Measurements from ENCODE around the gene ZNF618. TPM values are rescaled to one million over a fixed set of nuclear protein-coding genes. Genes with fewer than 3 reads are reported as not detected.
A peak's percentile ranks its signal among the peaks of the same experiment; 100 is the strongest.

The ZNF618 gene
- total RNA-seq, 1 donor from 2014 or later: 7.4 TPM

- Histone ChIP-seq H3K4me1 (peaks cover 3% of the 10 kb centered on the region), H3K4me3 (no peak overlapping the region), H3K27ac (no peak overlapping the region), H3K27me3 (no peaks in the 10 kb centered on the region), H3K9me3 (no peaks in the 10 kb centered on the region), H3K36me3 (no peaks in the 10 kb centered on the region)
- intact Hi-C loops (cut with DNase I): no loop called here
- DNase-seq (ENCODE audit: extremely low spot score in 2 of 2): peak in 1 of 2 donors; percentile 65
- TF ChIP-seq POLR2AphosphoS5 (IDR thresholded peaks at IDR 0.05; ENCODE audit: insufficient read depth in 1 of 2, low read depth in 1 of 2) (no peak), POLR2A (IDR thresholded peaks at IDR 0.05) (no peak)
- TF ChIP-seq, protein P1, sequence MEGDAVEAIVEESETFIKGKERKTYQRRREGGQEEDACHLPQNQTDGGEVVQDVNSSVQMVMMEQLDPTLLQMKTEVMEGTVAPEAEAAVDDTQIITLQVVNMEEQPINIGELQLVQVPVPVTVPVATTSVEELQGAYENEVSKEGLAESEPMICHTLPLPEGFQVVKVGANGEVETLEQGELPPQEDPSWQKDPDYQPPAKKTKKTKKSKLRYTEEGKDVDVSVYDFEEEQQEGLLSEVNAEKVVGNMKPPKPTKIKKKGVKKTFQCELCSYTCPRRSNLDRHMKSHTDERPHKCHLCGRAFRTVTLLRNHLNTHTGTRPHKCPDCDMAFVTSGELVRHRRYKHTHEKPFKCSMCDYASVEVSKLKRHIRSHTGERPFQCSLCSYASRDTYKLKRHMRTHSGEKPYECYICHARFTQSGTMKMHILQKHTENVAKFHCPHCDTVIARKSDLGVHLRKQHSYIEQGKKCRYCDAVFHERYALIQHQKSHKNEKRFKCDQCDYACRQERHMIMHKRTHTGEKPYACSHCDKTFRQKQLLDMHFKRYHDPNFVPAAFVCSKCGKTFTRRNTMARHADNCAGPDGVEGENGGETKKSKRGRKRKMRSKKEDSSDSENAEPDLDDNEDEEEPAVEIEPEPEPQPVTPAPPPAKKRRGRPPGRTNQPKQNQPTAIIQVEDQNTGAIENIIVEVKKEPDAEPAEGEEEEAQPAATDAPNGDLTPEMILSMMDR (IDR thresholded peaks at IDR 0.05): no peak
These were observed 71.8 kb downstream of the ZNF618 start for GRCh38 chr9:113947941-113948340.

DNA sequence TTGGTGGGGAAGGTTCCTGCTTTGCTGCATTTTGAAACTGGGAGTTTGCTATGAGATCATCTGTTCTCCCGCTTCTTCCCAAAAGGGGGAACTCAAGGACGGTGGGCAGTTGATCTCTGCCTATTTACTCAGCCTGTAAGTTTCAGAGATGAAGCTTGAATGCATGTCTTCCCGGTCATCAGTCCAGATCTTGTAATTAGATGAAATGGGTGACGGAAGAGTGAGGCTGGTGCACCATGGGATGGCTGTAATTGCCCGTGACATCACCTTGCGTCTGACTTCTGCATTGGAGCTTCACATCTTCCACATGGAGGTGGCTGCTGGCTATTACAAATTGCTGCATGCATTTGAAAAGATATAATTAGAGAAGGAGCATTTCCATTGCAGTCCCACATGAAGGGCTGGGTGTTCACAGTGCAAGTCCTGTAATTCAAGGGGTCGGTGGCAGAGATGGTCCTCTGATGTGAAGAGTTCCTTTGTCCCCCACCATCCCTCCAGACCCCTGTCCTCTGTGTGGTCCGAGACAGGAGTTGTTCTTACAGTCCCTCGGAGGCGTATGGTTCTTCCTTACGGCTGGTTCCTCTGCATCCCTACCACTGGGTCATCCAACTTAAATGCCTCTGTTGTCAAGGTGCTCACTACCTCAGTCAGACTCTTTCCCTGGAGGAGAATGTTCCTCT lies 72.9 kb downstream of the ZNF618 start:
- no peak overlapping the region for H3K27ac ChIP-seq
- no peaks in the 10 kb centered on the region for H3K27me3 ChIP-seq
- H3K36me3 ChIP-seq: no peaks in the 10 kb centered on the region
- H3K9me3 ChIP-seq: no peaks in the 10 kb centered on the region
- intact Hi-C loops (cut with DNase I): no loop called here
- no peak overlapping the region for H3K4me3 ChIP-seq
- TF ChIP-seq POLR2A (IDR thresholded peaks at IDR 0.05) (no peak), POLR2AphosphoS5 (IDR thresholded peaks at IDR 0.05; ENCODE audit: insufficient read depth in 1 of 2, low read depth in 1 of 2) (no peak)
- TF ChIP-seq, protein P1 (IDR thresholded peaks at IDR 0.05): no peak
- peaks cover 5% of the 10 kb centered on the region for H3K4me1 ChIP-seq
- peak; percentile 47 to 91 for DNase-seq (ENCODE audit: extremely low spot score in 2 of 2)

DNA sequence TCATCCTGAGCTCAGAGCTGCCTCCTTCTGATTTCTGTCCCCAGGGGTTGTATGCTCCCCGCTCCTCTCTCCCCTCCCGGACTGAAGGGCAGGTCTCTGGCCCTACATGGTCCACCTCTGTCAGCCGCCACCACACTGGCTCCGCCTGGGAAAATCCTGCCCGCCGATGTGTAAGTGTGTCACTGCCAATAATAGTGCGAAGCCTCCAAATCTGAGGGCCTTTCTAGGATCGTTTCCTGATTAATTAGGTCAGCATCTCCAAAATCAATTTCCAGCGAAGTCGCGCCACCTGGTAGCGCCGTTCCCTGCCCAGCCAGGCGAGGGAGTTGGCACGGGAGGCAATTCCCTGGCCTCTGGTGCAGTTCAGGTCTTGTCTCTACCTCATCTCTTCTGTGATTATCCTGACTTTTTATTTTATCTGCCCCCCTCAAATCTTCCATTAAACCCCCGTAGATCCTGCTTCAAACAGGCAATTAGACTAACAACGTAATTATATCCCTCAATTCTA lies 73.5 kb downstream of the ZNF618 start:
- no peak overlapping the region for H3K4me3 ChIP-seq
- intact Hi-C loops (cut with DNase I): no loop called here
- TF ChIP-seq POLR2AphosphoS5 (IDR thresholded peaks at IDR 0.05; ENCODE audit: insufficient read depth in 1 of 2, low read depth in 1 of 2) (no peak), POLR2A (IDR thresholded peaks at IDR 0.05) (no peak)
- TF ChIP-seq, protein P1 (IDR thresholded peaks at IDR 0.05): no peak
- DNase-seq (ENCODE audit: extremely low spot score in 2 of 2): peak in 1 of 2 donors; percentile 27
- no peaks in the 10 kb centered on the region for H3K27me3 ChIP-seq
- H3K27ac ChIP-seq: no peak overlapping the region
- H3K4me1 ChIP-seq: peaks cover 11% of the 10 kb centered on the region
- no peaks in the 10 kb centered on the region for H3K9me3 ChIP-seq
- H3K36me3 ChIP-seq: no peaks in the 10 kb centered on the region

- Histone ChIP-seq H3K4me3 (no peak overlapping the region), H3K9me3 (no peaks in the 10 kb centered on the region), H3K27ac (no peak overlapping the region), H3K4me1 (peaks cover 14% of the 10 kb centered on the region), H3K27me3 (no peaks in the 10 kb centered on the region), H3K36me3 (no peaks in the 10 kb centered on the region)
- intact Hi-C loops (cut with DNase I): no loop called here
- TF ChIP-seq POLR2A (IDR thresholded peaks at IDR 0.05): no peak
- TF ChIP-seq, protein P1 (IDR thresholded peaks at IDR 0.05): no peak
- no peak for TF ChIP-seq POLR2AphosphoS5 (IDR thresholded peaks at IDR 0.05; ENCODE audit: insufficient read depth in 1 of 2, low read depth in 1 of 2)
- DNase-seq (ENCODE audit: extremely low spot score in 2 of 2): peak; percentile 58 to 88
These were observed 74.3 kb downstream of the ZNF618 start for GRCh38 chr9:113950195-113951031.

All from vagina (tissue), 2 donors.